ENCODE data around the gene SLC3A2.

- TF ChIP-seq CTCF (IDR thresholded peaks at IDR 0.05; ENCODE audit: low read depth, low read length), result no peak
- TF ChIP-seq MAX (IDR thresholded peaks at IDR 0.05; ENCODE audit: low read depth, low read length), result no peak
- TF ChIP-seq POLR2A (IDR thresholded peaks at IDR 0.05; ENCODE audit: extremely low read depth, insufficient read length), result no peak
- no peak for TF ChIP-seq MYC (IDR thresholded peaks at IDR 0.05; ENCODE audit: low read depth, low read length)
These were observed 41.0 kb downstream of the SLC3A2 start for GRCh38 chr11:62921573-62922188.

Data from NB4 (cell line).